ENCODE results near the gene PTGFRN.

The PTGFRN gene

GRCh38 chr1:116904791-116905320, 4.9 kb upstream of the PTGFRN start:
- Histone ChIP-seq H3K36me3 (ENCODE audit: low read length) (no peaks in the 10 kb centered on the region), H3K4me3 (ENCODE audit: insufficient read depth, low read length, poor library complexity, severe bottlenecking) (no peak overlapping the region), H3K27me3 (ENCODE audit: low read length) (no peaks in the 10 kb centered on the region), H3K27ac (ENCODE audit: low read depth, low read length) (no peak overlapping the region), H3K9ac (ENCODE audit: low read length) (no peak overlapping the region), H2AFZ (ENCODE audit: low read depth, low read length, severe bottlenecking) (no peak overlapping the region), H3K9me2 (replicated peaks; ENCODE audit: insufficient read depth, low read length) (no peaks in the 10 kb centered on the region), H3K4me2 (ENCODE audit: low read depth, low read length, poor library complexity, severe bottlenecking) (no peak overlapping the region), H3K79me2 (ENCODE audit: insufficient read depth, low read length) (no peaks in the 10 kb centered on the region), H3F3A (ENCODE audit: insufficient read depth) (no peaks in the 10 kb centered on the region), H4K20me1 (ENCODE audit: low read depth, low read length) (no peaks in the 10 kb centered on the region), H3K9me3 (ENCODE audit: insufficient read depth, low read length) (no peaks in the 10 kb centered on the region)
- TF ChIP-seq CTCF (IDR thresholded peaks at IDR 0.05; ENCODE audit: insufficient read depth, low read length, poor library complexity, severe bottlenecking) = no peak
- TF ChIP-seq EZH2phosphoT487 (conservative IDR thresholded peaks at IDR 0.05; ENCODE audit: low read length) = no peak

GRCh38 chr1:116906812-116907211, 2.9 kb upstream of the PTGFRN start:
- H3K9me2 ChIP-seq (replicated peaks; ENCODE audit: insufficient read depth, low read length) = no peaks in the 10 kb centered on the region

GRCh38 chr1:116907351-116907750, 2.4 kb upstream of the PTGFRN start:
- H4K20me1 ChIP-seq (ENCODE audit: low read depth, low read length) = no peaks in the 10 kb centered on the region
- no peak overlapping the region for H3K4me2 ChIP-seq (ENCODE audit: low read depth, low read length, poor library complexity, severe bottlenecking)
- no peak overlapping the region for H2AFZ ChIP-seq (ENCODE audit: low read depth, low read length, severe bottlenecking)
- TF ChIP-seq EZH2phosphoT487 (conservative IDR thresholded peaks at IDR 0.05; ENCODE audit: low read length) (no peak), CTCF (IDR thresholded peaks at IDR 0.05; ENCODE audit: insufficient read depth, low read length, poor library complexity, severe bottlenecking) (no peak)
- H3K4me3 ChIP-seq (ENCODE audit: insufficient read depth, low read length, poor library complexity, severe bottlenecking) = no peak overlapping the region
- H3K9me3 ChIP-seq (ENCODE audit: insufficient read depth, low read length) = no peaks in the 10 kb centered on the region
- no peak overlapping the region for H3K9ac ChIP-seq (ENCODE audit: low read length)
- no peaks in the 10 kb centered on the region for H3K9me2 ChIP-seq (replicated peaks; ENCODE audit: insufficient read depth, low read length)
- H3K27ac ChIP-seq (ENCODE audit: low read depth, low read length) = no peak overlapping the region
- no peaks in the 10 kb centered on the region for H3K79me2 ChIP-seq (ENCODE audit: insufficient read depth, low read length)
- no peaks in the 10 kb centered on the region for H3K27me3 ChIP-seq (ENCODE audit: low read length)
- no peaks in the 10 kb centered on the region for H3K36me3 ChIP-seq (ENCODE audit: low read length)
- H3F3A ChIP-seq (ENCODE audit: insufficient read depth) = no peaks in the 10 kb centered on the region

More at GRCh38 chr1:116906812-116907211, 2.9 kb upstream of the PTGFRN start:
- no peaks in the 10 kb centered on the region for H3K9me3 ChIP-seq (ENCODE audit: insufficient read depth, low read length)
- H3K27ac ChIP-seq (ENCODE audit: low read depth, low read length) = no peak overlapping the region
- no peak overlapping the region for H3K9ac ChIP-seq (ENCODE audit: low read length)
- H2AFZ ChIP-seq (ENCODE audit: low read depth, low read length, severe bottlenecking) = no peak overlapping the region
- H3K27me3 ChIP-seq (ENCODE audit: low read length) = no peaks in the 10 kb centered on the region
- H3K79me2 ChIP-seq (ENCODE audit: insufficient read depth, low read length) = no peaks in the 10 kb centered on the region
- H3F3A ChIP-seq (ENCODE audit: insufficient read depth) = no peaks in the 10 kb centered on the region
- H3K36me3 ChIP-seq (ENCODE audit: low read length) = no peaks in the 10 kb centered on the region
- no peaks in the 10 kb centered on the region for H4K20me1 ChIP-seq (ENCODE audit: low read depth, low read length)
- no peak overlapping the region for H3K4me2 ChIP-seq (ENCODE audit: low read depth, low read length, poor library complexity, severe bottlenecking)
- H3K4me3 ChIP-seq (ENCODE audit: insufficient read depth, low read length, poor library complexity, severe bottlenecking) = no peak overlapping the region
- TF ChIP-seq CTCF (IDR thresholded peaks at IDR 0.05; ENCODE audit: insufficient read depth, low read length, poor library complexity, severe bottlenecking) = no peak
- no peak for TF ChIP-seq EZH2phosphoT487 (conservative IDR thresholded peaks at IDR 0.05; ENCODE audit: low read length)
